ENCODE measurements around the gene GBP7. TPM values are rescaled to one million over a fixed set of nuclear protein-coding genes. Genes with fewer than 3 reads are reported as not detected.

GBP7 gene
- total RNA-seq, 4 donors from 2014 or later = not detected

DNA sequence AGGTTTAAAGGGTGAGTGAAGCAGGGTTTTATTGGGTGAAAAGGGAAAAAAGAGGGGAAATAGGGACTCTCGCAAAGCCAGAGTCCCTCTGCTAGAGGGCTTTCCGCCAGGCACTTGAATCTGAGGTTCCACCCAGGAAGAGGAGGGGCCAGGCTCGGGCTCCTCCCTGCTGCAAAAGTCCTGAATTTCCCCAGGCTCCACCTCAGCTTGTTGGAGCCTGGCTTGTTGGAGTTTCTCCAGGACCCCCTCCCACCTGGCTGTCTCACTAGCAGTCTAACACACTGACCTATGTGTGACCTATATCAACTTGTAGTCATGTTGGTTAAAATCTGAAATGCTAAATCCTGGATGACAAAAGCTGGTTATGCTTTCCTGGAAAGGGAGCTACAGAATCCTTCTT is 75.4 kb downstream of the GBP7 start:
- TF ChIP-seq POLR2AphosphoS5 (IDR thresholded peaks at IDR 0.05) = no peak
- no peak for TF ChIP-seq POLR2A (IDR thresholded peaks at IDR 0.05)
- in situ Hi-C loops (cut with MboI; ENCODE audit: low pct_ligation_motif_present in 1 of 4, low pct_unique_long_range_greater_than_20kb in 1 of 4, low sequenced_read_pairs in 3 of 4) = no loop called here
- Histone ChIP-seq H3K27ac (no peak overlapping the region), H3K4me3 (no peak overlapping the region), H3K36me3 (peaks cover 0 to 6% (median 0%) of the 10 kb centered on the region in 4 donors), H3K27me3 (no peaks in the 10 kb centered on the region), H3K9me3 (peaks cover 4 to 5% of the 10 kb centered on the region in 2 donors), H3K4me1 (no peaks in the 10 kb centered on the region)
- DNase-seq = no peak
- intact Hi-C loops (cut with DNase I; ENCODE audit: low total_unique reads) = no loop called here
- WGBS, 2 donors (ENCODE audit: low coverage in 1 of 2) = 82% methylated on average over 3 of the region's 3 CpGs; no CpG with 5 or more reads in 1 of the 2 donors

GRCh38 chr1:89098857-89099256 is 76.9 kb downstream of the GBP7 start:
- WGBS, 2 donors (ENCODE audit: low coverage in 1 of 2) = 77% methylated on average over 2 to 3 of the region's 3 CpGs
- Histone ChIP-seq H3K27me3 (no peaks in the 10 kb centered on the region), H3K4me1 (no peaks in the 10 kb centered on the region), H3K9me3 (peaks cover 4 to 5% of the 10 kb centered on the region in 2 donors), H3K27ac (no peak overlapping the region), H3K4me3 (no peak overlapping the region), H3K36me3 (no peaks in the 10 kb centered on the region)
- TF ChIP-seq EP300 (IDR thresholded peaks at IDR 0.05; ENCODE audit: low read depth) = no peak
- no peak for TF ChIP-seq POLR2A (IDR thresholded peaks at IDR 0.05)
- TF ChIP-seq POLR2AphosphoS5 (IDR thresholded peaks at IDR 0.05) = no peak
- TF ChIP-seq, protein P1, sequence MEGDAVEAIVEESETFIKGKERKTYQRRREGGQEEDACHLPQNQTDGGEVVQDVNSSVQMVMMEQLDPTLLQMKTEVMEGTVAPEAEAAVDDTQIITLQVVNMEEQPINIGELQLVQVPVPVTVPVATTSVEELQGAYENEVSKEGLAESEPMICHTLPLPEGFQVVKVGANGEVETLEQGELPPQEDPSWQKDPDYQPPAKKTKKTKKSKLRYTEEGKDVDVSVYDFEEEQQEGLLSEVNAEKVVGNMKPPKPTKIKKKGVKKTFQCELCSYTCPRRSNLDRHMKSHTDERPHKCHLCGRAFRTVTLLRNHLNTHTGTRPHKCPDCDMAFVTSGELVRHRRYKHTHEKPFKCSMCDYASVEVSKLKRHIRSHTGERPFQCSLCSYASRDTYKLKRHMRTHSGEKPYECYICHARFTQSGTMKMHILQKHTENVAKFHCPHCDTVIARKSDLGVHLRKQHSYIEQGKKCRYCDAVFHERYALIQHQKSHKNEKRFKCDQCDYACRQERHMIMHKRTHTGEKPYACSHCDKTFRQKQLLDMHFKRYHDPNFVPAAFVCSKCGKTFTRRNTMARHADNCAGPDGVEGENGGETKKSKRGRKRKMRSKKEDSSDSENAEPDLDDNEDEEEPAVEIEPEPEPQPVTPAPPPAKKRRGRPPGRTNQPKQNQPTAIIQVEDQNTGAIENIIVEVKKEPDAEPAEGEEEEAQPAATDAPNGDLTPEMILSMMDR (IDR thresholded peaks at IDR 0.05) = no peak
- intact Hi-C loops (cut with DNase I; ENCODE audit: low total_unique reads) = no loop called here
- DNase-seq = no peak
- in situ Hi-C loops (cut with MboI; ENCODE audit: low pct_ligation_motif_present in 1 of 4, low pct_unique_long_range_greater_than_20kb in 1 of 4, low sequenced_read_pairs in 3 of 4) = loop anchor here in 1 of 4 donors (25.0 kb wide), 1 partner anchor 263 kb away; the partner anchor contains the start of gene GBP6

GRCh38 chr1:89095737-89096136 is 80.1 kb downstream of the GBP7 start:
- H3K36me3 ChIP-seq = no peaks in the 10 kb centered on the region
- TF ChIP-seq EP300 (IDR thresholded peaks at IDR 0.05; ENCODE audit: low read depth) = no peak
- 79 to 92% methylated on average over 2 of the region's 2 CpGs for WGBS, 2 donors (ENCODE audit: low coverage in 1 of 2)
- intact Hi-C loops (cut with DNase I; ENCODE audit: low total_unique reads) = no loop called here
- DNase-seq = no peak
- no peak overlapping the region for H3K4me3 ChIP-seq
- no peaks in the 10 kb centered on the region for H3K27me3 ChIP-seq
- H3K4me1 ChIP-seq = no peaks in the 10 kb centered on the region
- H3K27ac ChIP-seq = no peak overlapping the region
- H3K9me3 ChIP-seq = peaks cover 4 to 5% of the 10 kb centered on the region in 2 donors
- in situ Hi-C loops (cut with MboI; ENCODE audit: low pct_ligation_motif_present in 1 of 4, low pct_unique_long_range_greater_than_20kb in 1 of 4, low sequenced_read_pairs in 3 of 4) = loop anchor here in 1 of 4 donors (25.0 kb wide), 1 partner anchor 267 kb away; the partner anchor contains the start of gene GBP6

DNA sequence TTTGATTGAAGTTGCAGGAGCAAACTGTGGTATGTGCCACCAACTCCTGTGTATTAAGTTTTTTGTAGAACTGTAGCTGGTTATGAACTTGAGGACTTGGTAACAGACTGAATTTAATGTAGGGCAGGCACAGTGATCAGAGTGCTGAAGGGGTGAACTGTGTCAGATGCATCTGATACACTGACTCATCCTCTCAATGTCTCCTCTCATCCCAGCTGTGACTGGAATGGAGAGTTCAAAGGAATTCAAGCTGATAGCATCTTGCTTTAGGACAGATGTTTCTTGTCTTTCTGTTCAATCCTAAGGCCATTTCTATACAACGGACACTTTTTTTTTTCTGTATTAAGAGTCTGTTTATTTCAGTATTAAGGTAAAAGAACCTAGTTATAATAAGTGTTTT is 85.8 kb downstream of the GBP7 start:
- no peaks in the 10 kb centered on the region for H3K36me3 ChIP-seq
- no peak for DNase-seq
- in situ Hi-C loops (cut with MboI; ENCODE audit: low pct_ligation_motif_present in 1 of 4, low pct_unique_long_range_greater_than_20kb in 1 of 4, low sequenced_read_pairs in 3 of 4) = loop anchor here in 1 of 4 donors (25.0 kb wide), 1 partner anchor 272 kb away; the partner anchor contains the start of gene GBP6
- no peaks in the 10 kb centered on the region for H3K9me3 ChIP-seq
- H3K4me1 ChIP-seq = no peaks in the 10 kb centered on the region
- H3K4me3 ChIP-seq = no peak overlapping the region
- intact Hi-C loops (cut with DNase I; ENCODE audit: low total_unique reads) = no loop called here
- TF ChIP-seq, protein P1 (IDR thresholded peaks at IDR 0.05) = no peak
- TF ChIP-seq EP300 (IDR thresholded peaks at IDR 0.05; ENCODE audit: low read depth) (no peak), POLR2AphosphoS5 (IDR thresholded peaks at IDR 0.05) (no peak), POLR2A (IDR thresholded peaks at IDR 0.05) (no peak)
- H3K27me3 ChIP-seq = no peaks in the 10 kb centered on the region
- 68 to 85% methylated on average over 1 of the region's 1 CpG for WGBS, 2 donors (ENCODE audit: low coverage in 1 of 2)
- H3K27ac ChIP-seq = no peak overlapping the region

GRCh38 chr1:89088572-89088971 is 87.2 kb downstream of the GBP7 start:
- Histone ChIP-seq H3K9me3 (no peaks in the 10 kb centered on the region), H3K36me3 (no peaks in the 10 kb centered on the region), H3K27me3 (no peaks in the 10 kb centered on the region), H3K4me3 (no peak overlapping the region), H3K4me1 (no peaks in the 10 kb centered on the region), H3K27ac (no peak overlapping the region)
- in situ Hi-C loops (cut with MboI; ENCODE audit: low pct_ligation_motif_present in 1 of 4, low pct_unique_long_range_greater_than_20kb in 1 of 4, low sequenced_read_pairs in 3 of 4) = loop anchor here in 1 of 4 donors (25.0 kb wide), 1 partner anchor 274 kb away; the partner anchor contains the start of gene GBP6
- no peak for DNase-seq
- WGBS, 2 donors (ENCODE audit: low coverage in 1 of 2) = 83 to 86% methylated on average over 4 to 10 of the region's 10 CpGs
- intact Hi-C loops (cut with DNase I; ENCODE audit: low total_unique reads) = no loop called here
- TF ChIP-seq POLR2AphosphoS5 (IDR thresholded peaks at IDR 0.05) = no peak

Data from transverse colon (tissue), 4 donors.